HCT116 (cell line): Measurements from ENCODE around the gene PAX6. TPM values are rescaled to one million over a fixed set of nuclear protein-coding genes. Genes with fewer than 3 reads are reported as not detected.

Source experiments
- ATAC-seq: fragments of 200-7000 bp; cut with Tn5 transposase; 2 replicates; pipeline ENCODE4 v1.9.1; 2020; ENCODE audit warnings: mild to moderate bottlenecking, moderate library complexity
- BruUV-seq: library from RNA; stranded (reverse); fragments of 400-500 nt; replicated peaks from 2 replicates; lab custom pipeline; 2021; lab: Mats Ljungman, UMichigan
- CTCF ChIA-PET: fragments of 300-600 bp; sonication (Branson Sonifier 250); formaldehyde crosslinking; loops from one replicate; lab custom pipeline; 2021; ENCODE audit warnings: antibody characterized with exemption; lab: Charles Lee
- POLR2A ChIA-PET: fragments of 300-600, 350-600 bp; sonication (Branson Sonifier 250); formaldehyde crosslinking; loops from one replicate; lab custom pipeline; 2021; ENCODE audit warnings: antibody characterized with exemption; lab: Charles Lee
- RAD21 ChIA-PET, 2 experiments: fragments of 300-600 bp; sonication (Branson Sonifier 250); formaldehyde crosslinking; loops; one replicate each; lab custom pipeline; 2023; ENCODE audit warnings: low total read pairs in 2 of 2; ENCODE audit not compliant: uncharacterized antibody in 2 of 2, unreplicated experiment in 2 of 2, low non-redundant PET in 1 of 2; lab: Charles Lee
- DNase-seq: peaks from one replicate; pipeline ENCODE4 v3.0.0-alpha.2; 2010; ENCODE audit warnings: low read depth, low spot score
- H2AFZ ChIP-seq: fragments of 200-600 bp; shearing (Covaris generic), sonication (generic); 2 replicates; pipeline ENCODE4 v1.6.1; 2017; ENCODE audit warnings: low read depth, mixed run types, mixed read lengths, antibody characterized with exemption, low read length; ENCODE audit not compliant: poor library complexity, severe bottlenecking
- H3K27ac ChIP-seq: 2 replicates; pipeline ENCODE4 v1.5.1; 2012; ENCODE audit warnings: low read depth, low read length
- H3K27me3 ChIP-seq: fragments of 200-600 bp; sonication (generic); 2 replicates; pipeline ENCODE4 v1.6.1; 2016; ENCODE audit warnings: mixed run types, low read length, mixed read lengths; ENCODE audit not compliant: insufficient read depth
- H3K36me3 ChIP-seq, 2 experiments: fragments of 200-500 bp in 1 of 2; fragments of 200-600 bp in 1 of 2; sonication (Bioruptor generic) in 1 of 2; sonication (generic) in 1 of 2; 2 replicates each; pipeline versions ENCODE4 v1.5.1 to v1.6.1; 2014 to 2016; ENCODE audit warnings: low read length in 2 of 2, inconsistent platforms in 1 of 2, mixed read lengths in 1 of 2, mixed run types in 1 of 2; ENCODE audit not compliant: insufficient read depth in 2 of 2, control insufficient read depth in 1 of 2
- H3K4me1 ChIP-seq, 2 experiments: fragments of 200-600 bp in 1 of 2; sonication (generic) in 1 of 2; 2 replicates each; pipeline versions ENCODE4 v1.5.1 to v1.6.1; 2012 to 2017; ENCODE audit warnings: low read length in 2 of 2, inconsistent platforms in 1 of 2, mild to moderate bottlenecking in 1 of 2, mixed read lengths in 1 of 2, mixed run types in 1 of 2, moderate library complexity in 1 of 2; ENCODE audit not compliant: insufficient read depth in 2 of 2, control insufficient read depth in 1 of 2
- H3K4me2 ChIP-seq: fragments of 200-600 bp; sonication (generic); 2 replicates; pipeline ENCODE4 v1.6.1; 2017; ENCODE audit warnings: mixed run types, low read length, mixed read lengths
- H3K4me3 ChIP-seq, 2 experiments: fragments of 200-600 bp in 1 of 2; sonication (generic) in 1 of 2; replicated peaks in 1 of 2; 2 replicates each; pipeline ENCODE4 v1.5.1; 2011 to 2016; ENCODE audit warnings: low read length in 2 of 2, control low read depth in 1 of 2, low read depth in 1 of 2, mild to moderate bottlenecking in 1 of 2, mixed read lengths in 1 of 2, mixed run types in 1 of 2
- H3K79me2 ChIP-seq: fragments of 200-600 bp; sonication (generic); 2 replicates; pipeline ENCODE4 v1.6.1; 2017; ENCODE audit warnings: mild to moderate bottlenecking, mixed run types, low read length, moderate library complexity, mixed read lengths; ENCODE audit not compliant: insufficient read depth
- H3K9ac ChIP-seq: fragments of 200-600 bp; sonication (generic); 2 replicates; pipeline ENCODE4 v1.6.1; 2016; ENCODE audit warnings: low read length, mixed read lengths
- H3K9me2 ChIP-seq: fragments of 200-600 bp; sonication (generic), shearing (Covaris generic); 2 replicates; pipeline ENCODE4 v1.6.1; 2017; ENCODE audit warnings: mixed run types, mild to moderate bottlenecking, moderate library complexity; ENCODE audit not compliant: insufficient read depth
- H3K9me3 ChIP-seq, 2 experiments: fragments of 200-500 bp in 1 of 2; fragments of 200-600 bp in 1 of 2; sonication (Bioruptor generic) in 1 of 2; sonication (generic) in 1 of 2; 2 replicates each; pipeline ENCODE4 v1.6.1; 2014 to 2017; ENCODE audit warnings: low read length in 2 of 2, mixed read lengths in 2 of 2, inconsistent platforms in 1 of 2, low read depth in 1 of 2, mild to moderate bottlenecking in 1 of 2, mixed run types in 1 of 2, moderate library complexity in 1 of 2; ENCODE audit not compliant: control insufficient read depth in 1 of 2, insufficient read depth in 1 of 2
- H4K20me1 ChIP-seq: fragments of 200-600 bp; sonication (generic), shearing (Covaris generic); 2 replicates; pipeline ENCODE4 v1.6.1; 2017; ENCODE audit warnings: mixed run types, mild to moderate bottlenecking, moderate library complexity; ENCODE audit not compliant: insufficient read depth
- CBX3 ChIP-seq: IDR thresholded peaks from 2 replicates; pipeline ENCODE4 v1.6.1; 2012; ENCODE audit warnings: low read depth
- CEBPB ChIP-seq: IDR thresholded peaks from 2 replicates; pipeline ENCODE4 v1.6.1; 2012; ENCODE audit warnings: low read depth
- EGR1 ChIP-seq: IDR thresholded peaks from 2 replicates; pipeline ENCODE4 v1.6.1; 2012; ENCODE audit warnings: low read depth
- ELF1 ChIP-seq: IDR thresholded peaks from 2 replicates; pipeline ENCODE4 v1.6.1; 2012; ENCODE audit warnings: low read depth, borderline replicate concordance
- EZH2phosphoT487 ChIP-seq: fragments of 200-600 bp; IDR thresholded peaks from 2 replicates; pipeline ENCODE4 v1.6.1; 2018; ENCODE audit warnings: antibody characterized with exemption, borderline replicate concordance
- FOSL1 ChIP-seq: IDR thresholded peaks from 2 replicates; pipeline ENCODE4 v1.6.1; 2012; ENCODE audit warnings: low read depth
- POLR2A ChIP-seq: IDR thresholded peaks from 2 replicates; pipeline ENCODE4 v1.7.0; 2011; ENCODE audit warnings: borderline replicate concordance; ENCODE audit not compliant: insufficient read depth, insufficient read length; ENCODE audit errors: extremely low read depth
- POLR2AphosphoS5 ChIP-seq: IDR thresholded peaks from 2 replicates; pipeline ENCODE4 v1.6.1; 2011; ENCODE audit warnings: mild to moderate bottlenecking, low read depth, low read length, moderate library complexity
- REST ChIP-seq: IDR thresholded peaks from 2 replicates; pipeline ENCODE4 v1.6.1; 2012; ENCODE audit warnings: low read depth
- SIN3A ChIP-seq: IDR thresholded peaks from 2 replicates; pipeline ENCODE4 v1.6.1; 2012; ENCODE audit warnings: low read depth
- SP1 ChIP-seq: IDR thresholded peaks from 2 replicates; pipeline ENCODE4 v1.6.1; 2012; ENCODE audit warnings: low read depth
- SRF ChIP-seq: IDR thresholded peaks from 2 replicates; pipeline ENCODE4 v1.6.1; 2012; ENCODE audit warnings: low read depth
- YY1 ChIP-seq: IDR thresholded peaks from 2 replicates; pipeline ENCODE4 v1.6.1; 2011; ENCODE audit warnings: low read length, low read depth, moderate library complexity, mild to moderate bottlenecking; ENCODE audit not compliant: insufficient replicate concordance; ENCODE audit errors: extremely low read depth
- ZNF274 ChIP-seq: fragments of 200-500 bp; sonication (Bioruptor generic); IDR thresholded peaks from 2 replicates; pipeline ENCODE4 v1.6.1; 2014; ENCODE audit warnings: mild to moderate bottlenecking, low read depth, low read length, inconsistent platforms
- intact Hi-C: fragments of 100-400 bp; cut with micrococcal nuclease; formaldehyde crosslinking; loops from 2 replicates; pipeline ENCODE4 v1.10.0; 2022
- total RNA-seq: library from RNA; stranded (reverse); gene quantifications from one replicate; pipeline ENCODE4 v1.2.1, GENCODE V29; 2021; ENCODE audit not compliant: unreplicated experiment

Gene PAX6
- total RNA-seq, 1 experiment from 2014 or later, result 5.3 TPM

GRCh38 chr11:31792036-31792435 is 19.1 kb downstream of the PAX6 start:
- Histone ChIP-seq H4K20me1 (no peaks in the 10 kb centered on the region), H3K4me3 (no peak overlapping the region), H3K36me3 (no peaks in the 10 kb centered on the region), H3K79me2 (no peaks in the 10 kb centered on the region), H3K27me3 (no peaks in the 10 kb centered on the region), H3K4me1 (no peaks in the 10 kb centered on the region), H3K27ac (no peak overlapping the region), H3K4me2 (no peak overlapping the region), H3K9me3 (no peaks in the 10 kb centered on the region), H2AFZ (no peak overlapping the region), H3K9me2 (no peaks in the 10 kb centered on the region), H3K9ac (no peak overlapping the region)
- RAD21 ChIA-PET, result no interaction called here
- CTCF ChIA-PET, result no interaction called here
- no TSS peak for BruUV-seq
- TF ChIP-seq SP1, result no peak
- no peak for TF ChIP-seq ZNF274
- TF ChIP-seq YY1, result no peak
- no peak for TF ChIP-seq ELF1
- no peak for TF ChIP-seq SIN3A
- no peak for TF ChIP-seq EZH2phosphoT487
- no peak for TF ChIP-seq REST
- no peak for TF ChIP-seq CEBPB
- no peak for TF ChIP-seq POLR2A
- no peak for TF ChIP-seq POLR2AphosphoS5
- no peak for TF ChIP-seq CBX3
- TF ChIP-seq EGR1, result no peak
- no peak for TF ChIP-seq FOSL1
- TF ChIP-seq SRF, result no peak
- DNase-seq (no peak), ATAC-seq (no peak)
- POLR2A ChIA-PET, result no interaction called here
- intact Hi-C loops, result no loop called here
